GM12878 (cell line): ENCODE data around the gene TNIP1. TPM values are rescaled to one million over a fixed set of nuclear protein-coding genes. Genes with fewer than 3 reads are reported as not detected.

Source experiments
- ATAC-seq: fragments of 200-7000 bp; cut with Tn5 transposase; 3 replicates; pipeline ENCODE4 v1.9.1; 2020; ENCODE audit warnings: mild to moderate bottlenecking, moderate library complexity
- BruUV-seq: library from RNA; stranded (reverse); fragments of 400-500 nt; replicated peaks from 2 replicates; lab custom pipeline; 2021; lab: Mats Ljungman, UMichigan
- CTCF ChIA-PET: fragments of 300-600 bp; sonication (Branson Sonifier 250); formaldehyde crosslinking; extraction: SDS; loops from one replicate; lab custom pipeline; 2021; ENCODE audit warnings: inconsistent platforms; lab: Yijun Ruan, JAX
- POLR2A ChIA-PET: fragments of 350-600 bp; formaldehyde crosslinking; extraction: SDS; loops from one replicate; lab custom pipeline; 2021; ENCODE audit warnings: inconsistent platforms; lab: Charles Lee
- RAD21 ChIA-PET: fragments of 300-600 bp; sonication (Branson Sonifier 250); formaldehyde crosslinking; loops from one replicate; lab custom pipeline; 2023; ENCODE audit warnings: antibody characterized with exemption; ENCODE audit not compliant: unreplicated experiment; lab: Charles Lee
- SMC1A ChIA-PET: fragments of 300-600 bp; sonication (Branson Sonifier 250); formaldehyde crosslinking; loops from one replicate; lab custom pipeline; 2023; ENCODE audit not compliant: unreplicated experiment, uncharacterized antibody; lab: Charles Lee
- DNase-seq: peaks from one replicate; pipeline ENCODE4 v3.0.0-alpha.2; 2011; ENCODE audit warnings: low read depth, low spot score
- FAIRE-seq: peaks from 3 replicates; lab custom pipeline; 2011; peaks lifted over from hg19 to GRCh38; lab: Jason Lieb, UNC
- H2AFZ ChIP-seq: 2 replicates; pipeline ENCODE4 v1.6.0; 2011; ENCODE audit warnings: low read depth, low read length, control low read depth; ENCODE audit not compliant: control insufficient read depth
- H3K27ac ChIP-seq: 2 replicates; pipeline ENCODE4 v1.5.1; 2011; ENCODE audit warnings: control low read depth; ENCODE audit not compliant: control insufficient read depth, insufficient read depth
- H3K27me3 ChIP-seq, 2 experiments: replicated peaks in 1 of 2; 2 replicates each; pipeline versions ENCODE4 v1.6.0 to v1.6.1; 2011; ENCODE audit warnings: low read length in 1 of 2; ENCODE audit not compliant: control insufficient read depth in 2 of 2, insufficient read depth in 2 of 2
- H3K36me3 ChIP-seq, 2 experiments: 2 replicates each; pipeline ENCODE4 v1.5.1; 2011; ENCODE audit warnings: low read length in 1 of 2; ENCODE audit not compliant: control insufficient read depth in 2 of 2, insufficient read depth in 2 of 2
- H3K4me1 ChIP-seq: 2 replicates; pipeline ENCODE4 v1.6.1; 2011; ENCODE audit warnings: mild to moderate bottlenecking, low read length, moderate library complexity, mixed read lengths; ENCODE audit not compliant: control insufficient read depth, insufficient read depth
- H3K4me2 ChIP-seq: 2 replicates; pipeline ENCODE4 v1.6.0; 2011; ENCODE audit warnings: control low read depth; ENCODE audit not compliant: control insufficient read depth, insufficient read depth
- H3K4me3 ChIP-seq: fragments of 200-600 bp; sonication (generic); 2 replicates; pipeline ENCODE4 v1.5.1; 2016
- H3K79me2 ChIP-seq: 2 replicates; pipeline ENCODE4 v1.6.0; 2011; ENCODE audit warnings: low read length; ENCODE audit not compliant: control insufficient read depth, insufficient read depth
- H3K9ac ChIP-seq: 2 replicates; pipeline ENCODE4 v1.8.0; 2011; ENCODE audit warnings: low read length, control low read depth, mixed read lengths; ENCODE audit not compliant: control insufficient read depth, insufficient read depth
- H3K9me3 ChIP-seq: replicated peaks from 3 replicates; pipeline ENCODE4 v1.5.1; 2011; ENCODE audit warnings: mild to moderate bottlenecking, low read length; ENCODE audit not compliant: control insufficient read depth, insufficient read depth
- H4K20me1 ChIP-seq: 2 replicates; pipeline ENCODE4 v1.6.0; 2011; ENCODE audit not compliant: control insufficient read depth, insufficient read depth
- ATF7 ChIP-seq: fragments of 450-650 bp; IDR thresholded peaks from 2 replicates; pipeline ENCODE4 v1.6.1; 2016; ENCODE audit warnings: low read depth, mild to moderate bottlenecking
- CEBPB ChIP-seq, 2 experiments: fragments of 150-350 bp in 1 of 2; IDR thresholded peaks; 2 replicates each; pipeline ENCODE4 v1.6.1; 2012 to 2014; ENCODE audit warnings: low read depth in 2 of 2, low read length in 2 of 2, borderline replicate concordance in 1 of 2, inconsistent platforms in 1 of 2
- CEBPZ ChIP-seq: fragments of 150-350 bp; IDR thresholded peaks from 2 replicates; pipeline ENCODE4 v1.6.1; 2016; ENCODE audit warnings: low read depth, low read length
- FOXK2 ChIP-seq: fragments of 450-650 bp; IDR thresholded peaks from 2 replicates; pipeline ENCODE4 v1.6.1; 2017; ENCODE audit warnings: mild to moderate bottlenecking, moderate library complexity
- IRF5 ChIP-seq: fragments of 450-650 bp; IDR thresholded peaks from 2 replicates; pipeline ENCODE4 v1.6.1; 2017; ENCODE audit warnings: borderline replicate concordance
- KDM1A ChIP-seq: fragments of 200-600 bp; sonication (generic); IDR thresholded peaks from 2 replicates; pipeline ENCODE4 v1.6.1; 2016; ENCODE audit warnings: borderline replicate concordance
- MEF2B ChIP-seq: fragments of 450-650 bp; IDR thresholded peaks from 2 replicates; pipeline ENCODE4 v1.6.1; 2018; ENCODE audit warnings: mild to moderate bottlenecking, moderate library complexity; ENCODE audit not compliant: partially characterized antibody, poor library complexity, severe bottlenecking
- MLLT1 ChIP-seq: fragments of 450-650 bp; IDR thresholded peaks from 2 replicates; pipeline ENCODE4 v1.6.1; 2016; ENCODE audit warnings: mild to moderate bottlenecking
- NFXL1 ChIP-seq: fragments of 450-650 bp; IDR thresholded peaks from 2 replicates; pipeline ENCODE4 v1.6.1; 2017; ENCODE audit warnings: antibody characterized with exemption, mild to moderate bottlenecking, borderline replicate concordance
- NR2C1 ChIP-seq: fragments of 450-650 bp; IDR thresholded peaks from 2 replicates; pipeline ENCODE4 v1.6.1; 2017; ENCODE audit warnings: antibody characterized with exemption, mild to moderate bottlenecking, moderate library complexity
- NR2C2 ChIP-seq: IDR thresholded peaks from 2 replicates; pipeline ENCODE4 v1.6.1; 2011; ENCODE audit warnings: borderline replicate concordance, low read depth; ENCODE audit not compliant: control insufficient read depth, insufficient read length
- RB1 ChIP-seq: fragments of 450-650 bp; formaldehyde crosslinking; IDR thresholded peaks from 2 replicates; pipeline ENCODE4 v1.6.1; 2017; ENCODE audit warnings: mild to moderate bottlenecking, borderline replicate concordance
- RBBP5 ChIP-seq: fragments of 200-600 bp; sonication (generic); conservative IDR thresholded peaks from 2 replicates; pipeline ENCODE4 v1.6.1; 2016
- USF1 ChIP-seq: IDR thresholded peaks from 2 replicates; pipeline ENCODE4 v1.6.1; 2011; ENCODE audit warnings: borderline replicate concordance, low read depth, mild to moderate bottlenecking, moderate library complexity, mixed read lengths, low read length; ENCODE audit not compliant: insufficient read depth; ENCODE audit errors: extremely low read length
- ZSCAN29 ChIP-seq: fragments of 450-650 bp; IDR thresholded peaks from 2 replicates; pipeline ENCODE4 v1.6.1; 2017; ENCODE audit warnings: mild to moderate bottlenecking, moderate library complexity
- WGBS: methylation state at CpG from one replicate; pipeline ENCODE4 v1.1.6; 2016; ENCODE audit warnings: low lambda C conversion rate; ENCODE audit not compliant: insufficient replicate concordance, insufficient coverage; ENCODE audit errors: missing lambda C conversion rate; 5-methylcytosine and 5-hydroxymethylcytosine counted together
- in situ Hi-C: fragments of 300-500 bp; cut with MboI; formaldehyde crosslinking; loops from 9 replicates; pipeline ENCODE4 v1.14.3; 2018; ENCODE audit warnings: mixed read lengths
- intact Hi-C: fragments of 100-400 bp; cut with micrococcal nuclease; formaldehyde crosslinking; loops from one replicate; pipeline ENCODE4 v1.14.2; 2022; ENCODE audit not compliant: unreplicated experiment
- polyA plus RNA-seq, 11 experiments: library from polyadenylated mRNA; depleted of rRNA in 4 of 11; unstranded in 6 of 11; stranded (reverse) in 5 of 11; fragments of >200 nt; fragmentation: Nextera tagmentation in 4 of 11; fragmentation: Illumina TruSeq in 1 of 11; extraction: Ambion mirVana in 4 of 11; extraction: Trizol in 1 of 11; gene quantifications; 1 replicate in 1 of 11; 2 replicates in 10 of 11; pipeline versions ENCODE4 v1.2.1 to v1.2.3, GENCODE V29; 2011 to 2016; ENCODE audit warnings: inconsistent platforms in 2 of 11, missing spikeins in 2 of 11, low read depth in 1 of 11
- total RNA-seq, 4 experiments: library from RNA; depleted of rRNA in 3 of 4; stranded (reverse); fragments of >200 nt in 3 of 4; fragmentation: Illumina TruSeq in 1 of 4; extraction: Trizol in 1 of 4; gene quantifications; 2 replicates each; pipeline versions ENCODE4 v1.2.1 to v1.2.3, GENCODE V29; 2013 to 2021

The TNIP1 gene
- total and polyA plus RNA-seq, 10 of the 15 experiments (the other 5 are each of a cell fraction or from before 2014, with no cell fraction given): 4.4 to 279 (median 150) TPM

- intact Hi-C loops (loop anchor here (1.0 kb wide), 1 partner anchor 8 kb away; no protein-coding TSS in a partner anchor), in situ Hi-C loops (no loop called here)
- Histone ChIP-seq H3K27me3 (no peaks in the 10 kb centered on the region), H3K4me2 (peak overlapping the region; percentile 86), H3K4me1 (peaks cover 77% of the 10 kb centered on the region), H4K20me1 (peaks cover 46% of the 10 kb centered on the region), H2AFZ (no peak overlapping the region), H3K9me3 (no peaks in the 10 kb centered on the region), H3K4me3 (peak overlapping the region; percentile 6; the same call in 1 of the 2 replicates), H3K9ac (peak overlapping the region; percentile 50), H3K27ac (peak overlapping the region; percentile 65), H3K79me2 (peaks cover 99% of the 10 kb centered on the region), H3K36me3 (peaks cover 39 to 64% of the 10 kb centered on the region in 2 experiments)
- no TSS peak for BruUV-seq
- POLR2A ChIA-PET: interaction anchor here (0.6 to 2.3 kb wide), 12 partner anchors 8 to 188 kb away, joined by 3 to 9 read pairs (median 4); partner anchors contain the start of gene TNIP1
- CTCF ChIA-PET: interaction anchor here (0.7 to 5.0 kb wide), 13 partner anchors 8 to 97 kb away, joined by 3 to 49 read pairs (median 5); no protein-coding TSS in a partner anchor
- ATAC-seq: peak; percentile 78
- RAD21 ChIA-PET: interaction anchor here (1.0 to 3.6 kb wide), 9 partner anchors 10 to 184 kb away, joined by 3 to 30 read pairs (median 4); partner anchors contain the start of genes GM2A and TNIP1
- no peak for DNase-seq
- SMC1A ChIA-PET: interaction anchor here (0.6 to 10.8 kb wide), 12 partner anchors 7 to 96 kb away, joined by 3 to 97 read pairs (median 10); no protein-coding TSS in a partner anchor
- 2% methylated on average over 12 of the region's 12 CpGs for WGBS
- no peak for FAIRE-seq
- TF ChIP-seq RB1 (no peak), CEBPB (IDR thresholded peaks at IDR 0.05; ENCODE audit: borderline replicate concordance in 1 of 2, low read depth in 2 of 2, low read length in 2 of 2) (no peak), MLLT1 (no peak), USF1 (no peak), FOXK2 (no peak), MEF2B (peak; percentile 52), RBBP5 (no peak), NFXL1 (no peak), NR2C1 (no peak), KDM1A (no peak), CEBPZ (no peak), NR2C2 (no peak), IRF5 (no peak), ZSCAN29 (no peak), ATF7 (no peak)
Measured at GRCh38 chr5:151068433-151069197, 12.2 kb downstream of the TNIP1 start.
